GM18502 (cell line): ENCODE results near the gene BCL2L12.

Experiments used
- ATAC-seq: cut with Tn5 transposase; IDR thresholded peaks from one replicate; pipeline ENCODE4 v1.9.1; 2021; ENCODE audit warnings: mild to moderate bottlenecking; ENCODE audit not compliant: unreplicated experiment, poor library complexity

The BCL2L12 gene

DNA sequence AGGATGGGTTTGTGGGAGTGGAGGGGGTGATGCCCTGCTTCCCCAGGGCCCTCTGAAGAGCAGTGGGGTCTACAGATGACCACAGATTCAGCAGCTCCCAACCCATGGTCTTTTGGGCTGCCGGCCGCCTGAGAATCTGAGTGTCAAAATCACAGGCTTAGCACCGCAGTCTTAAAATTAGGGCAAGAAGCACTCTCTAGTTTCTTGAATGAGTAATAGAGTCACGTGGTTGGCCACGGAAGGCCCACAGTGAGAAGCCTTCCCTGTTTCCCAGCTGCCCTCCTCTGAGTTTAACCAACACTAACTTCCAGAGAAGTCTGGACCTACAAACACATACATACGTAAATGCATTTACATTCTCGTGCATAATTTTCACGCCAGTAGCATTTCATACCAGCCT, 16.5 kb downstream of the BCL2L12 start:
- no peak for ATAC-seq

DNA sequence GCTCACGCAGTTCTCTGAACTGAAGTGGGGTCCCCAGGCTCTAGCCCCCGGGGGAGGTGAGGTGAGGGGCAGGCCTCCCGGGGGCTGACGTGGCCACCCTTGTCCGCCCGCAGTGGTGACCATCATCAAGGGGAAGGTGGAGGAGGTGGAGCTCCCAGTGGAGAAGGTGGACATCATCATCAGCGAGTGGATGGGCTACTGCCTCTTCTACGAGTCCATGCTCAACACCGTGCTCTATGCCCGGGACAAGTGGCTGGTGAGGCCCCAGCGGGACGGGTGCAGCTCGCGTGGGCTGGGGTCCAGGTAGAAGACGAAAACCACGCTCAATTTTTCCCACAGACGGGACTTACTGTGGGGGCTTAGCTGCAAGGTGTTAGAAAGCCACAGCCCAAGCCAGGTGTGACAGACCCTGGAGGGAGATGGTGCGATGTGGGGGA, 18.1 kb downstream of the BCL2L12 start:
- no peak for ATAC-seq

DNA sequence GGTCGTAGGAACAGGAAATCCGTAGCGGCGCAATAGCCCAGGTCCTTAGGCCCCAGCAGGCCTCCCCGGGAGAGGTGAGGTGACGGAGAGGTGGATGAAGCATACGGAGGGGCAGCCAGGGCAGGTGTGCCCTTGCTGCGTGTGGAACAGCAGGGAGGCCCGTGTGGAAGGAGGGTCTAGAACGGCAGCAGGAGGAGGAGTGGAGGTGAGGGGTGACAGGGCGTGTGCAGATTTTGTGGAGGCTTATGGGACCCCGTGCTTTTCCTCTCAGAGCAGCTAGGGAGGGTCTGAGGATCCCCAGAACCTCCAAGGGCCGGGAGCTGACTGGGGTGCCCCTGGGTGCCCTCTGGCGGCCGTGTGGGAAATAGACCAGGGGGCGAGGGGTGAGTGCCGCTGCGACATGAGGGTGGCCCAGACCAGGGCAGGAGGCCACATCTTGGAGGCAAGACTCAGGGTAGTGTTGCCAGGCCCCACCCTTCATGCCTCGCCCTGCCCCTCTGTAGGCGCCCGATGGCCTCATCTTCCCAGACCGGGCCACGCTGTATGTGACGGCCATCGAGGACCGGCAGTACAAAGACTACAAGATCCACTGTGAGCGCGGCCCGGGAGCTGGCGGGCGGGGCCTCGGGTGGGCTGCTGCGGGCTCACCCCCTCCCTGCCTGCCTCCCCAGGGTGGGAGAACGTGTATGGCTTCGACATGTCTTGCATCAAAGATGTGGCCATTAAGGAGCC, 18.7 kb downstream of the BCL2L12 start:
- no peak for ATAC-seq

DNA sequence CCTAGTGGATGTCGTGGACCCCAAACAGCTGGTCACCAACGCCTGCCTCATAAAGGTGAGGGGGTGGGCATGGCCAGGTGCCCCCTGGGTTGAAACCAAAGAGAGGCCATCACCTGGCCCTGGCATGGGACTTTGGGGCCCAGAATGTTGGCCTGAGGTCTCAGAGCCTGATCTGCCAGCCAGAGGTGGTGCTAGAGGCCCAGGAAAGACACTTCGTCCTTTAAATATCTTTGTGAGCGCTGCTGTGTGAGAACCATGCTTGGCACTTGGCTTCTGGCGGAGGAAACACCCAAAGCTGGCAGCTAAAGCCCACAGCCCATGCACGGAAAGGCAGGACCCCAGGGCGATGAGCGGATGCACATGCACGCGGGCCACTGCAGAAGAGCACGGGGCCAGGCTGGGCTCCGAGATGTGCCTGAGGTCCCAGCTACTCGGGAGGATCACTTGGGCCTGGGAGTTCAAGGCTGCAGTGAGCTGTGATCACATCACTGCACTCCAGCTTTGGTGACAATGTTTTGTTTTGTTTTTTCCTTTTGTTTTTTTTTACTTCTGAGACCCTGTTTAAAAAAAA, 19.3 kb downstream of the BCL2L12 start:
- no peak for ATAC-seq

DNA sequence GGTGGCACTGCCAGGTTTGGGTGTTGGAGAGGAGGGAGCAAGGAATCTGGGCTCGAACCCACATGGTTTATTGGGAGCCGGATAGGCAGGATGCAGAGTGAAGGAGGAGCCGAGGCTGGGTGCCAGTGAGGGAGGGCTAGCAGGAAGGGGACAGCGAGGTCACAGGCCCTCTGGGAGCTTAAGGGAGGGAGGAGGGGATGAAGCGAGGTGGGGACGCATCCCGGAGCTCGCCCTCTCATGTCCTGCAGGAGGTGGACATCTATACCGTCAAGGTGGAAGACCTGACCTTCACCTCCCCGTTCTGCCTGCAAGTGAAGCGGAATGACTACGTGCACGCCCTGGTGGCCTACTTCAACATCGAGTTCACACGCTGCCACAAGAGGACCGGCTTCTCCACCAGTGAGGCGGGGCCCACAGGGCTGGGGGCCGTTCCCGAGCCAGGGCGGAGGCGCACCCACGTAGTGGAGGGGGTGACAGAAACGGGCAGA, 20.2 kb downstream of the BCL2L12 start:
- no peak for ATAC-seq

- no peak for ATAC-seq
Measured at GRCh38 chr19:49686503-49687088, 20.9 kb downstream of the BCL2L12 start.

DNA sequence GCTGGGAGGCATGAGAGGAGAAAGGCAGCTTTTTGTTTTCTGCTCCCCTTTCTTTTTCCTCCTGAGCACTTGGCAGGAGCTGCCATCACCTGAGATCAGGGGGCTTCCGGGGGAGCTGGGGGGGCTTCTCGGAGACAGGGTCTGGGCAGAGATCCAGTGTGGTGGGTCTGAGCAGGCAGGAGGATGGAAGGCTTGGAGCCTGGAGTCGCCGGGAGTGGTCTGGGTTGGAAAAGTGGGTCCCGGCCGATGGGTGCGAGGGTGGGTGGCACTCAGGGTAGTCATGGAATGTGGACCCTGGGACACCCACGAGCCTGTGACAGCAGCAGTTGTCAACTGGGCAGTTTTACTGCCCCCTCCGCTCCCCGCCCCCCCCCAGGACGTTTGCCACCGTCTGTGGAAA, 21.4 kb downstream of the BCL2L12 start:
- no peak for ATAC-seq

- no peak for ATAC-seq
Measured at GRCh38 chr19:49687566-49688316, 22.0 kb downstream of the BCL2L12 start.

DNA sequence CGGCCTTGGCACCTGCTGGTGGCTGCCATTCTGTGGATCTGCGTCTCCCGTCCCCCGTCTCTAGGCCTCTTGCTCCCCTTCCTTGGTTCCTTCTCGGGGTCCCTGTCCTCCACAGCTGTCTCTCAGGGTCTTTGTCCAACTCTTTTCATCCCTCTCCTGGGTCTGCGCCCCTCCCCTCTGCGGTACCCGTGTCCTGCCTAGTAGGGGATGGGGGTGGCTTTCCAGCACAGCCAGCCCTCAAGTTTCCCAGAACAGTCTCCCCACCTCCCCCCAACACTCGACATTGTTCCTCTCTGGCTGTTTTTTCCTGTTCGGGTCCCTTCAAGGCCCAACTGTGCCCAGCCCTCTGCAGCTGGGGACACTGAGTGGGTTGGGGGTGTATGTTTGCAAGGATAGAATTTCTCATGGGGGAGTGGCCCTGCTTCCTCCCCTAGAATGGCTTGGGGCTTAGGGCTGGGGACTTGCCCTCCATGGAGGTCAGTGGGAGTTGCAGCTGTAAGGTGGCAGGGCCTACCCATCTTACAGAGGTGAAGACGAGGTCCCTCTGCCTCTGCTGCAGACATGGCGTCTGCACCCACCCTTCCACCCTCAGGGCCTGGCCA, 22.9 kb downstream of the BCL2L12 start:
- no peak for ATAC-seq

GRCh38 chr19:49689133-49690078, 23.7 kb downstream of the BCL2L12 start, which contains the start of gene ADM5:
Gene ADM5 (plus strand): TSS chr19:49689594. CDS start chr19:49689838, 244 bp downstream.
- ATAC-seq, result no peak

DNA sequence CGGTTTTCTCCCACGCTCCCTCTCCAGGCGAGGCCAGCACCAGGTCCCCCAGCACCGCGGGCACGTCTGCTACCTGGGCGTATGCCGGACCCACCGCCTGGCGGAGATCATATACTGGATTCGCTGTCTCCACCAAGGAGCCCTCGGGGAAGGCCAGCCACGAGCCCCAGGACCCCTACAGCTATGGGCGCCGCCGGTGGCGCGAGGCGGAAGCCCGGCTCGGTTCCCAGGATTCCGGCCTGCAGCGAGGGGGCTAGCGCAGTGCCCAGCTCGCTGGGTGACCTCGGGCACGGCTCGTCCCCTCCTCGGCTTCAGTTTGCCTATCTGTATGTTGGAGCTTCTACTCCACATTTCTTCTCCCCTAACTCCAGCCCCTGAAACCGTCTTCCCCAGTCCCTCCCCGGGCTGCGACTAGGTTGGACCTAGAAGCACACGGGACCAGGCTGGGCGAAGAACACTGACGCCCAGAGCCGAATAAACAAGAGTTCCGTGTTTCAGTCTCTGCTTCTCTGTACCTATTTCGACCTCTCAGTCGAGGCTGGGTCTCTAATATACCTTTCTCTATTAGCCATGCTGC, 24.4 kb downstream of the BCL2L12 start:
- no peak for ATAC-seq

DNA sequence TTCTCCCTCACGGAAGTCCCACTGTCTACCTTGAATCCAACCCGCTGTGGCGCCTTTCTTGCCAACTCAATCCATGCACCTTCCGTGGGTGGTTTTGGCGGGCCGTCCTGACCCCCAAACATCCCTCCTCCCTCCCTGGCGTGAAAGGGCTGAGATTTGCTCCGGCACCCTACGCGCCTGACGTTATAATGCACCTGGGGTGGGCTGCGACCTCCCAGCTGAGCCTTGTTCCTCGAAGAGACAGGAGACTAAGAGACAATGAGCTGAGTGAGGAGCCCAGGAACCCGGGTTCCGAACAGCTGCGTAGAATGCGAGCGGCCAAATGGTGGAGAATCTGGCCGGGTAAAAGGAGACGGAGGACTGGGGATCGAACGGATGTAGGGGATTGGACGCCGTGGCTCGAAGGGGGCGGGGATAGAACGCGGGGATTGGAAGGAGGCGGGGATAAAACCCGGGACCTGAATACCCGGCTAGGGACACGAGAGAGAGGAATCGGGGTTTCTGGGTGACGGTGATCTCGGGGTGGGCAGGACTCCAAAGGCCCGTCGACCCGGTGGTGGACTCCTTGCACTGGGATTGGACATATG, 25.0 kb downstream of the BCL2L12 start, which contains the start of gene CPT1C:
TSS of gene CPT1C (plus strand) at position 461 of the 587 bp plus-strand sequence. CDS start 1,137 bp downstream, outside the sequence.
- ATAC-seq, result no peak

GRCh38 chr19:49691243-49692146, 25.8 kb downstream of the BCL2L12 start:
- no peak for ATAC-seq

DNA sequence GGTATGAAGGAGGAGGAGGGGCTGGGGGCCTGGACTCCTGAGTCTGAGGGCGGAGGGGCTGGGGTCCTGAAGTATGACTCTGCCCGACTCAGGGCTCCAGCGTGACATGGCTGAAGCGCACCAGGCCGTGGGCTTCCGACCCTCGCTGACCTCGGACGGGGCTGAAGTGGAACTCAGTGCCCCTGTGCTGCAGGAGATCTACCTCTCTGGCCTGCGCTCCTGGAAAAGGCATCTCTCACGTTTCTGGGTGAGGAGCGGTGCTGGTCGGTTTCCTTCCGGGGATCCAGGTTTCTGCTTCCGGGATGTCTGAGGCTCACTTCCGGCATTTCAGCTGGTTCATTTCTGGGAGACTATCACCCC, 26.4 kb downstream of the BCL2L12 start:
- ATAC-seq, result no peak

DNA sequence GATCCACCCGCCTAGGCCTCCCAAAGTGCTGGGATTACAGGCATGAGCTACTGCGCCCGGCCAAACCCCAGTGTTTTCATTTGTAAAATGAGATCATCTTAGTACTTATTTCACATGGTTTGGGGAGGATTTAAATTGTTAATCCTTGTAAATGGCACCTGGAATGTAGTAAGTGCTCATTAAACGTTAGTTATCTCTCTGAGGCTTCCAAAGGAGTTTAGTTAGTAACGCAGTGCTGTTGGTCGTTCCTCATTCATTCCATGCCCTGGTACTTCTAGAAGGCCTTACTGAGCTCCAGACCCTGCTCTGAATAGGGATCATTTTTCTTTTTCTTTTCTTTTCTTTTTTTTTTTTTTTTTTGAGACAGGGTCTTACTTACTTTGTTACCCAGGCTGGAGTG, 30.4 kb downstream of the BCL2L12 start:
- no peak for ATAC-seq

GRCh38 chr19:49696865-49697264, 31.1 kb downstream of the BCL2L12 start:
- ATAC-seq, result no peak

GRCh38 chr19:49699364-49699763, 33.6 kb downstream of the BCL2L12 start:
- no peak for ATAC-seq

GRCh38 chr19:49700563-49700962, 34.8 kb downstream of the BCL2L12 start:
- ATAC-seq, result no peak
